Esophagus squamous epithelium (tissue), 4 donors: Measurements from ENCODE around the gene BGN.

ENCODE experiments used
- CTCF ChIP-seq, 6 experiments: fragments of 450-650 bp in 4 of 6; fragments of 200-600 bp in 2 of 6; sonication (generic) in 2 of 6; IDR thresholded peaks; one replicate each; pipeline ENCODE4 v1.5.1; 2016 to 2019; ENCODE audit warnings: antibody characterized with exemption in 6 of 6, mild to moderate bottlenecking in 4 of 6, moderate library complexity in 4 of 6
- POLR2A ChIP-seq, 4 donors: fragments of 450-650 bp; IDR thresholded peaks; one replicate each; pipeline ENCODE4 v1.6.1; 2017; ENCODE audit warnings: antibody characterized with exemption in 4 of 4, mild to moderate bottlenecking in 4 of 4, moderate library complexity in 3 of 4

GRCh38 chrX:153514259-153514658 is 19.5 kb downstream of the BGN start:
- TF ChIP-seq POLR2A (IDR thresholded peaks at IDR 0.05): no peak
- no peak for TF ChIP-seq CTCF (IDR thresholded peaks at IDR 0.05)
